NCI-H510A (cell line): ENCODE data around the gene OR2W1.

Source experiments
- DNase-seq: peaks from one replicate; lab custom pipeline; 2025; lab: John Stamatoyannopoulos, UW

The OR2W1 gene

GRCh38 chr6:28996844-28997510, 48.0 kb downstream of the OR2W1 start:
- no peak for DNase-seq

GRCh38 chr6:28995093-28995650, 49.8 kb downstream of the OR2W1 start:
- DNase-seq, result no peak
